Hepatocyte (in vitro differentiated cells): ENCODE results near the gene ARHGAP42. TPM values are rescaled to one million over a fixed set of nuclear protein-coding genes. Genes with fewer than 3 reads are reported as not detected.

Experiments
- DNase-seq: peaks from one replicate; pipeline ENCODE4 v3.0.0-alpha.2; 2016; ENCODE audit warnings: low spot score
- H2AFZ ChIP-seq: fragments of 200-600 bp; sonication (generic); 2 replicates; pipeline ENCODE4 v1.6.0; 2016; ENCODE audit warnings: antibody characterized with exemption, mild to moderate bottlenecking
- H3K27ac ChIP-seq: fragments of 200-600 bp; sonication (generic); 2 replicates; pipeline ENCODE4 v1.5.1; 2016; ENCODE audit warnings: mild to moderate bottlenecking
- H3K27me3 ChIP-seq: fragments of 200-600 bp; sonication (generic); 2 replicates; pipeline ENCODE4 v1.6.1; 2016
- H3K36me3 ChIP-seq: fragments of 200-600 bp; sonication (generic); replicated peaks from 2 replicates; pipeline ENCODE4 v1.5.1; 2016; ENCODE audit warnings: low read depth; ENCODE audit not compliant: insufficient read depth
- H3K4me1 ChIP-seq: fragments of 200-600 bp; sonication (generic); 2 replicates; pipeline ENCODE4 v1.5.1; 2016; ENCODE audit warnings: mild to moderate bottlenecking, moderate library complexity; ENCODE audit not compliant: insufficient read depth
- H3K4me2 ChIP-seq: fragments of 200-600 bp; sonication (generic); 2 replicates; pipeline ENCODE4 v1.6.0; 2016
- H3K4me3 ChIP-seq: fragments of 200-600 bp; sonication (generic); 2 replicates; pipeline ENCODE4 v1.5.1; 2016; ENCODE audit warnings: mild to moderate bottlenecking
- H3K79me2 ChIP-seq: fragments of 200-600 bp; sonication (generic); 2 replicates; pipeline ENCODE4 v1.6.0; 2017; ENCODE audit warnings: mild to moderate bottlenecking
- H3K9me2 ChIP-seq: fragments of 200-600 bp; sonication (generic); replicated peaks from 2 replicates; pipeline ENCODE4 v1.6.0; 2017; ENCODE audit warnings: mild to moderate bottlenecking; ENCODE audit not compliant: insufficient read depth
- H3K9me3 ChIP-seq: fragments of 200-600 bp; sonication (generic); 2 replicates; pipeline ENCODE4 v1.5.1; 2016; ENCODE audit warnings: low read depth, mild to moderate bottlenecking
- H4K20me1 ChIP-seq: fragments of 200-600 bp; sonication (generic); 2 replicates; pipeline ENCODE4 v1.6.0; 2016; ENCODE audit warnings: mild to moderate bottlenecking; ENCODE audit not compliant: insufficient read depth, poor library complexity, severe bottlenecking
- EZH2 ChIP-seq: fragments of 200-600 bp; sonication (generic); IDR thresholded peaks from 2 replicates; pipeline ENCODE4 v1.6.1; 2016; ENCODE audit warnings: antibody characterized with exemption, mild to moderate bottlenecking, borderline replicate concordance
- EZH2phosphoT487 ChIP-seq: fragments of 200-600 bp; sonication (generic); IDR thresholded peaks from one replicate; pipeline ENCODE4 v1.6.1; 2018; ENCODE audit warnings: antibody characterized with exemption, mild to moderate bottlenecking, low read depth, moderate library complexity; ENCODE audit not compliant: unreplicated experiment, severe bottlenecking
- WGBS: methylation state at CpG from one replicate; pipeline ENCODE4 v1.1.6; 2016; ENCODE audit warnings: low lambda C conversion rate; ENCODE audit errors: missing lambda C conversion rate; 5-methylcytosine and 5-hydroxymethylcytosine counted together
- polyA plus RNA-seq: library from polyadenylated mRNA; unstranded; fragments of >200 nt; fragmentation: Nextera tagmentation; extraction: Ambion mirVana; gene quantifications from 2 replicates; pipeline ENCODE4 v1.2.1, GENCODE V29; 2016
- total RNA-seq: library from RNA; depleted of rRNA; stranded (reverse); fragments of >200 nt; gene quantifications from 2 replicates; pipeline ENCODE4 v1.2.3, GENCODE V29; 2014
- TF ChIP-seq, protein P1 (sequence below): fragments of 200-600 bp; sonication (generic); IDR thresholded peaks from 2 replicates; pipeline ENCODE4 v1.5.1; 2016; ENCODE audit warnings: antibody characterized with exemption, mild to moderate bottlenecking; ENCODE audit not compliant: poor library complexity

The ARHGAP42 gene
- total and polyA plus RNA-seq, 2 experiments from 2014 or later = 8.7 to 26.5 TPM

DNA sequence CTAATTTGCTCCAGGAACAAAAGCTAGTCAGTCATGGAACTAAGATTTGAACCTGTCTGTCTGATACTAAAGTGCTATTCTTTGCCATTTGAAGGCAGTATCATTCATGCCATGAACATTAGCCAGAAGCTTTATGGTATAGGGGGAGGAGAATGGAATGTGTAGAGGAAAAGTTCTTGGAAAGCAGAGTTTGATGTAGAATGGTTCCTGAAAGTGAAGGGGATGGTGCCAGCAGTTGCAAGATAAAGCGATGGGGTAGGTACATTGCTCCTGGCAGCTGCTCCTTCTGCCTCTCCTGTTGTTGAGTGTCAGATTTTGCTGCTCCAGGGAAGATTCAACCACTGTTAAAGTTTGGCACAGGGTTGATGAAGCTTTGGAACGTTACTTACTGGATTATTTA is 53.4 kb downstream of the ARHGAP42 start:
- H3K4me3 ChIP-seq = no peak overlapping the region

DNA sequence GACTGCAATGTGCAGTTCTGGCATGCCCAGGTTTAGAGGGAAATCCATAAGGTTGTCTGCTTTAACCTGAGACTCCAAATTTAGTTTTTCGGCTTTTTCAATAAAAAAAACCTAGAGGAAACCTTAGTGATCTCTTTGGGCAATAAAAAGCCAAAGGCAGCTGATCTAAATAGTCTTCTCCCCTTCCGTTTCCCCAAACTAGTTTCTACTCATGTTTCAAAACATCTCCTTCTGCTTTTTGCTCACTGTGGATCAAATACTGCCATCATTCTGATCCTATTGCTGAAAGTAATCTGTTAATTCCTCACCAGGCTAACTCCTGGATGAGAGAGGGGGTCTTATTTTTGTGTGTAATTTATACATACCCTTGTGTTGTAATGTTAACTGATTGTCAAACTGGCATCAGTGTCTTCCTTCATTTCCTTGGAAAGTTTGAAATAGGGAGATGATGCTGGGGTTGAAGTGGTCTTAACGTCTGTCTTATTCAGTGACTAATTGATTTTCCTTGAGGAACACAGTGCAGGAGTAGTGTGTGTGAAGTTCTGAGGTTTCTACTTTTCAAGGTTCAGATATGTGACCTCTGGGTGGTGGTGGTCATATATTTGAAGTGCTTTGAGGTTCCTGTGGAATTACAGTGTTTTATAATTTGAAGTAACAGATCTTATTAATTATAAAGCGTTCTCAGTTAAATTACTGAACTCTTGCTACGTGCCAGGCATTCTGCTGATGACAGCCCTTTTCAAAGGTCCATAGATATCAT is 55.0 kb downstream of the ARHGAP42 start:
- Histone ChIP-seq H3K4me2 (no peak overlapping the region), H4K20me1 (no peaks in the 10 kb centered on the region), H3K9me2 (no peaks in the 10 kb centered on the region), H3K4me3 (no peak overlapping the region), H3K36me3 (no peaks in the 10 kb centered on the region), H3K4me1 (peaks cover 35% of the 10 kb centered on the region), H3K9me3 (no peaks in the 10 kb centered on the region), H3K27me3 (no peaks in the 10 kb centered on the region), H3K79me2 (peaks cover 78% of the 10 kb centered on the region), H2AFZ (no peak overlapping the region), H3K27ac (no peak overlapping the region)
- no peak for DNase-seq
- WGBS = 78% methylated on average over 5 of the region's 5 CpGs
- no peak for TF ChIP-seq EZH2phosphoT487
- TF ChIP-seq EZH2 = no peak
- TF ChIP-seq, protein P1, sequence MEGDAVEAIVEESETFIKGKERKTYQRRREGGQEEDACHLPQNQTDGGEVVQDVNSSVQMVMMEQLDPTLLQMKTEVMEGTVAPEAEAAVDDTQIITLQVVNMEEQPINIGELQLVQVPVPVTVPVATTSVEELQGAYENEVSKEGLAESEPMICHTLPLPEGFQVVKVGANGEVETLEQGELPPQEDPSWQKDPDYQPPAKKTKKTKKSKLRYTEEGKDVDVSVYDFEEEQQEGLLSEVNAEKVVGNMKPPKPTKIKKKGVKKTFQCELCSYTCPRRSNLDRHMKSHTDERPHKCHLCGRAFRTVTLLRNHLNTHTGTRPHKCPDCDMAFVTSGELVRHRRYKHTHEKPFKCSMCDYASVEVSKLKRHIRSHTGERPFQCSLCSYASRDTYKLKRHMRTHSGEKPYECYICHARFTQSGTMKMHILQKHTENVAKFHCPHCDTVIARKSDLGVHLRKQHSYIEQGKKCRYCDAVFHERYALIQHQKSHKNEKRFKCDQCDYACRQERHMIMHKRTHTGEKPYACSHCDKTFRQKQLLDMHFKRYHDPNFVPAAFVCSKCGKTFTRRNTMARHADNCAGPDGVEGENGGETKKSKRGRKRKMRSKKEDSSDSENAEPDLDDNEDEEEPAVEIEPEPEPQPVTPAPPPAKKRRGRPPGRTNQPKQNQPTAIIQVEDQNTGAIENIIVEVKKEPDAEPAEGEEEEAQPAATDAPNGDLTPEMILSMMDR = no peak

More for the DNA sequence above, 53.4 kb downstream of the ARHGAP42 start:
- H3K9me2 ChIP-seq = no peaks in the 10 kb centered on the region
- peak overlapping the region; percentile 56 for H3K27ac ChIP-seq
- TF ChIP-seq EZH2 (no peak), EZH2phosphoT487 (no peak)
- TF ChIP-seq, protein P1 = no peak
- WGBS = 51% methylated on average over 2 of the region's 2 CpGs
- H3K4me2 ChIP-seq = peak overlapping the region; percentile 50
- H3K79me2 ChIP-seq = peaks cover 73% of the 10 kb centered on the region
- H3K27me3 ChIP-seq = no peaks in the 10 kb centered on the region
- DNase-seq = no peak
- H2AFZ ChIP-seq = no peak overlapping the region
- peaks cover 35% of the 10 kb centered on the region for H3K4me1 ChIP-seq
- no peaks in the 10 kb centered on the region for H3K36me3 ChIP-seq
- H4K20me1 ChIP-seq = no peaks in the 10 kb centered on the region
- H3K9me3 ChIP-seq = no peaks in the 10 kb centered on the region

DNA sequence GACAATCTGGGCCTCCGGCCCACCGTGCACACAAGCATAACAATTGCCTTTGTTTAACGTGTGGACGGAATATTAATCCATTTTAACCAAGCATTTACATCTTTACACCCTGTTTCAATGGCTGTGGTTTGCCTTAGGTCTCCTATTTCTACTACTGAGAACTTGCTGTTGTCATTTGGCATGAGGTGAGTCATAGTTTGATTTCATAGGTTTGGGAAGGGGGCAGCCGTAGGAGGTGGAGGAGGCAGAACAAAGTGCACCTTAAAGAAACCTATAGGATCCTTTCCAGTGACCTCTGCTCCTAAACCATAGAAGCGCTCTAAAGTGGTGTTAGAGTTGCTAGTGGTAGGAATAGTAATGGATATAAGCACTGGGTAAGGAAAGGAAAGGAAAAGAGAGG is 59.4 kb downstream of the ARHGAP42 start:
- no peaks in the 10 kb centered on the region for H3K36me3 ChIP-seq
- no peak for DNase-seq
- TF ChIP-seq, protein P1 = no peak
- TF ChIP-seq EZH2phosphoT487 = no peak
- no peak for TF ChIP-seq EZH2
- no peak overlapping the region for H3K4me3 ChIP-seq
- no peak overlapping the region for H3K27ac ChIP-seq
- no peaks in the 10 kb centered on the region for H4K20me1 ChIP-seq
- no peaks in the 10 kb centered on the region for H3K9me2 ChIP-seq
- WGBS = 97% methylated on average over 6 of the region's 6 CpGs
- no peak overlapping the region for H3K4me2 ChIP-seq
- H2AFZ ChIP-seq = no peak overlapping the region
- no peaks in the 10 kb centered on the region for H3K4me1 ChIP-seq
- peaks cover 5% of the 10 kb centered on the region for H3K9me3 ChIP-seq
- peaks cover 67% of the 10 kb centered on the region for H3K79me2 ChIP-seq
- H3K27me3 ChIP-seq = no peaks in the 10 kb centered on the region
